NCI-H128 (cell line): ENCODE measurements around the gene MAPKAP1.

Source experiments
- DNase-seq: peaks from one replicate; lab custom pipeline; 2025; ENCODE audit not compliant: unreplicated experiment; lab: John Stamatoyannopoulos, UW

MAPKAP1 gene

DNA sequence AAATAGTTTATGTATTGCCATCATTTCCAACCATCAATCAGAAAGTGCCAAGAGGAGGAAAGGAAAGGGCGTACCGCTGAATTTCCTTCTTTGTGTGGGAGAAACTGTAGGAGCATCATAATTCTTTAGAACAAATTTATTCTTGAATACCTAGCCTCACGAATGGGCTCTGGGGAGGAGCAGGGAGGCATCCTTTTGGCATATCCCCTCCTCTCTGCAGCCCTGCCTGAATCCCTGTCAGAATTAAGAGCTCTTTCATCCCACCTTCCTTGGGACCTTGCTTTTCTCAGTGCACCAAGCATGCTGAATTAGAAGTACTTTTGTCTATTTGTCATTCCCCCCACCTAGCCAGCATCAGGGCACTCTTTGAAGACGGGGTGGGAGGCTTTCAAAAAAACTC lies 189.4 kb downstream of the MAPKAP1 start:
- no peak for DNase-seq

DNA sequence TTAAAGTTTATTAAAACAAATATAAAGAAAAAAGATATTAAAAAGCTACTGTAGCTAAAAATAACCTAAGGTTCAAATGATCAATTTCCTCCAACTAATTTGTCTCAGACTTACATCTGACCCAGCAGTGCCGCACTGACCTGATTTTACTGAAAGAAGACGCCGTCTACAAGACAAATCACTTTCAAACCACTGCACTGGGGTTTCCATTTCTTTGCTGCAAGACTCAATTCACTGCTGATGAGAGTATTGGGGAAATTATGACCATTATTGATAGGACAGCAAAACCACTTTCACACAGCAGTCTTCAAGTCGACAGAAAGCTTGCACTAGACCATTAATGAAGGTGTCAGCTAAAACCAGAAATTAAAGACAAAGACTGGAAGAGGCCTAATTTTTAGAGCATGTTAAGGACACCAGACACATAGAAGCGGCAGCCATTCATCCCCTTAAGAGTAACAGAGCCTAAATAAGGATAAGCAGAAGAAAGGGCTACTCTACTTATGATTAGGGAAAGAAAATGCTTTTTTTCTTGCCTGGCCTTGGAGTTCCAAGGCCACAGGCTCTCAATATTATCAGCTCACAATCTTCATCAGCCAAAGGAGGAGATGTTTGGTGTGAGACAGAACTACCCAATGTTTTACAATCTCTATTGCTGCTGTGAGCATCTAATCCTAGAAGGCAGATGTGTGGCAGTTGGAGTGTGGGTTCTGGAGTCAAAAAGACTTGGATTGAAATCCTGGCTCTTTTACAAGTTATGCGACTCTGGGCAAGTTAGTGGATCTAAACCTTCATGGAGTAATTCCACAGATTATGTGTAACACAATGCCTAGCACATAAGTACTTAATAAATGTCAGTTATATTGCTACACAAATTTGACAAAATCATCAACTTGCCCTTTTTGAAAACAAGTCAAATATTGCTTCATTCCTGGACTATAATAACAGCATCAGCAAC lies 190.7 kb downstream of the MAPKAP1 start:
- no peak for DNase-seq

DNA sequence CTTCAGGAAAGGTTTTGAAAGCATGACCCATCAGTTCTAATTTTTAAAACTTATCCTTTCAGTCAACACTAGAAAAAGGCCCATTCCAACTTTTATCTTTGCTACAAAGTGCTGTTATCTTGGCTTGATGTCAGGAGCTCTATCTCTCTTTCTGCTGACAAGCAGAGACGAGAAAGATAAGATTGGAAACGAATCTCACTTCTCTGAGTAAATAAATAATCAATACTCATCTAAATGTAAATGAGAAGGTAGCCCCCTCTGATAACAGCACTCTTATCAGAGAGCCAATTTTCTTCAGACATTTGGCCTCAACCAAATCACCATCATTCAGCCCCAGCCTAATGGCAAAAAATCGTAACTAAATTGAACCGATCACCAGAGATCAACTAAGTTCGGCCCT lies 191.7 kb downstream of the MAPKAP1 start:
- DNase-seq = no peak

DNA sequence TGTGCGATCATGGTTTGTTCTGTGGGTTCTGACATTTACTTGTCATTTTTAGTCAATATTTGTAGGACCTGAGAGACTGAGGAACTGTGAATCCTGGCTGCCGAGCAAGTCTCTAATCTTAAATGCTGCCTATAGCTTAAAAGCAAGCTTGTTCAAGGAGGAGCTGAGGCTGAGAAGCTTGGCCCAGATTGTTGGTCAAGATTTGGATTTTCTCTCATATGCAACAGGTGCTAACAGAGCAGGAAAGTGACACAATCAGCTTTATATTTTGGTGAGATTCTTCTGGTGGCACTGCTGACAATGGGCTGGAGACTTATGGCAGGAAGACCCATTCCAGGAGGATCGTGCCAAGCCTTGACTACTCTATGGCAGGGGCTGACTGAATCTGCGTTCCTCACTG lies 192.5 kb downstream of the MAPKAP1 start:
- no peak for DNase-seq

DNA sequence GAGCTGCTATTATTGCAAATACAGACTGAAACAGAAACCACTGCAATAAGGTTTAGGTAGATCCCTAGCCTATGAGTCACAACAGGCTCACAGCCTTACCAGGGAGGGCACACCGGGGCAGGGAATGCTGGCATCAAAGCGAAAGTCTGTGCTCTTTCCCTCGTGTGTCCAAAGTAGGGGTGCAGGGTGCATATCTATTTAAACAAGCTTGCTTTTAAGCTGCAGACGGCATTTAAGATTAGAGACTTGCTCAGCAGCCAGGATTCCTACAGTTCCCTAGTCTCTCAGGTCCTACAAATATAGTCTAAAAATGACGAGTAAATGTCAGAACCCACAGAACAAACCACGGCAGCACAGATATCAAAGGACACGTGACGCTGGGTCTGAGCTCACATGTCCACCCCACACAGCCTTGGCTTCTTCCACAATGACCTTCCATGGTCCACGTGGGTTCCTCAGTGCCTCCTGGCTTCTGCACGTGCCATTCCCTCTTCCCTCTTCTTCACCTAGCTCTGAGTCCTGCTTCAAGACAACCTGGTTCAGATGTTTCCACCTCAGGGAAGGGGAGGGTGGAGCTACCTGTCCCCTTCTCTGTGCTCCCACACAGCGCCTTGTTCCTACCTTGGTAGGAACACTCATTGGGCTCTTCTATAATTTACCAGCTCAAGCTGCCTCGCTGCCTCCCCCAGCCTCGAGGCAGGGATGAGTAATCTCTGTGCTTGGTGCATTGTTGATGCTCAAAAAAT lies 193.2 kb downstream of the MAPKAP1 start:
- DNase-seq = no peak

DNA sequence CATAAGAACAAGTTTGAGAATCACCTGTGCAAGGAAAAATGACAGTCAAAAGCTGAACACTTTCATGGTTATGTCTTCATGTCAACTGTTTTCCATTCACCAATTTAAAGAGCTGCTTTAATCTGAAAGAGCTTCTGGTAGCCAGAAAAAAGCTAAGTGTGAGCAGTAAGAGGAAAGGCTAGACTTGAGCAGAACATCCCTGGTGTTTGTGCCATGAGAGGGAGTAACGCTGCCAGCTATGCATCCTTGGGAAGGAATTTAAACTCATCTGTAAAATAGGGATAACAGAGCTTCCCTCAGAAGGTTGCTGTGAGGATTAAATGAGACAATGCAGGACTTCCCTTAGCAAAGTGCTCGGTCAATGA lies 193.7 kb downstream of the MAPKAP1 start:
- no peak for DNase-seq

DNA sequence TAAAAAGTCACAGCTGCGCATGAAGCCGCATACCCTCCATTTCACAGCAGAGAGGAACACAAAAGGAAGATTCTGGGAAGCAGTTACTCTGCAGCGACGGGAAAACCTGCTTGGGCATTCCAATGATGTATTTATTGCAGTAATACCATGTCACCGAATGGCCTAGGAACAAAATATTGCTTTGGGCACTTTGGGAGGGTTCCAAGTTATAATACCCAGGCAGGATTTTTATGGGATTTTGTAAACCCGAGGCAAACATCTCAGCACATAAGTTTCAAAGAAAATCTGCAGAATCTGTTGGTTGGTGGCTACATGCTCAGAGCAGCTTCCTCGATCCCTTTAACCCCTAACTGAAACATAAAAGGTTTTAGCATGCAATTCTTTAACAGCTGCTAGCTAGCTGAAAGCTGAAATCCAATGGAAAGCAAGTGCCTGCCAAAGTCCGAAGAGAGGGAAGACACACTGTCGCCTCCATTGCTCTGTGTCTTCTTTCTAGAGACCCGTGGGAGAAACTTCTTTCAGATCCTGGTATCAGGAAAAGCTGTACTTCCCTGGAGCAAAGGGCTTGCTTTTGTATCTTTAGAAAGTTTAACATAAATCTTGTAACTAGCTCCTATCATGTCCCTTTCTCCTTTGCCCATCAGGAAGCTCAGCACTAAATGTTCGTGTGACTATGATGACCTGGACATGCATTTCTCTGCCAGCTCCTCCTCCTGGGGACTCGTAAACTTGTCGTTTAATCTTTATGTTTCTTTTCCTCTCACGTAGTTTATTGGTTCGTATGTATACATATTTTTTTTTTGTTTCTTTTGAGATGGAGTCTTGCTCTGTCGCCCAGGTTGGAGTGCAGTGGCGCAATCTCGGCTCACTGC lies 195.0 kb downstream of the MAPKAP1 start:
- DNase-seq = no peak

GRCh38 chr9:125510980-125511379 lies 196.0 kb downstream of the MAPKAP1 start:
- no peak for DNase-seq

- no peak for DNase-seq
These were observed 197.5 kb downstream of the MAPKAP1 start for GRCh38 chr9:125509476-125509875.

GRCh38 chr9:125508249-125508648 lies 198.8 kb downstream of the MAPKAP1 start:
- DNase-seq = no peak

DNA sequence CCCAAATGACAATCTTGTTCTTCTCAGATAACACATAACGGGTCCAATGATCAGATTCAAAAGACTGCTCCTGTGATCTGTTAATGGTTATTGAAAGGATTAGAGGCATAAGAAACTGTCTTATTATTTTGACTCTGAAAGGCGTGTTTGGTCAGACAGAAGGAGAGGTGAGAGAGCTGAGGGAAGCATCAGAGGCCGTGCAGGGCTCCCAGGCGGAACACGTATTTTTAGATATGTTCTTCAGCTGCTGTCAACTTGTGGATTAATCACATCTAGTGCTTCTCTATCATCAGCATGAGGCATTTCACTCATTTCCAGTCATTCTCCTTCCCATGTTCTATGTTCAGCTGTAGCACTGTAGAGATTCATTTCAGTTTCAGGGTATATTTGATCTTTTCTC lies 199.8 kb downstream of the MAPKAP1 start:
- no peak for DNase-seq

DNA sequence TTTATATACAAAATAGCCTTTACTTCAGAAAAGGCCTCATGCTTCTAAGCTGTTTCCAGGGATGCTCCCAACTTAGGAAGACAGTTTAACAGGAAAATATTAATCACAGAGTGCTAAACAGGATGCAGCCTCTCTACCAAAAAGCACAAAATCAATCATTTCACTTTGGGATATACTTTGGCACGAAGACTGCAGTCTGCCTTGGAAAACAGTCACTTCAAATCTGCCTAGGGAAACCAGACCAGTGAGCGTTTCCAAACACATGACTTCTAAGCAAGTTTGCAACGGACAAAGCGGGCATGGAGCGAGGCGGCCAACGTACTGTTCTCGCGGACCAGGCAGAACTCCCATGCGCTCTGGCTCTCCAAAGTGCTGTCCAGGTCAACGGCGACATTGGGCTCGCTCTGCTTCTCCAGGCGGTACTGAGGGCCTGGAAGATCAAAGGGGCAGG lies 201.0 kb downstream of the MAPKAP1 start:
- no peak for DNase-seq

DNA sequence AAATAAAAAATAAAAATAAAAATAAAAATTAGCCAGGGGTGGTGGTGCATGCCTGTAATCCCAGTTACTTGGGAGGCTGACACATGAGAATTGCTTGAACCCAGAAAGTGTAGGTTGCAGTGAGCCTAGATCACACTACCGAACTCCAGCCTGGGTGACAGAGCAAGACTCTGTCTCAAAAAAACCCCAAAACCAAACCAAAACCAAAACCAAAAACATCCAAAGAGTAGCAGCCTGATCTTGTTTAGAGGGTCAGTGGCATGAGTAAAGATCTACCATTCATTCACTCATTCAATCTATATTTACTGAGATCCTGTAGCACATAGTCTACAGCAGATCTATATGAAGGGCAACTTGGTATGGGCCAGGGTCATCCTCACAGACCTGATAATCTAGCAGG lies 202.4 kb downstream of the MAPKAP1 start:
- DNase-seq = no peak

GRCh38 chr9:125497906-125498305 lies 209.1 kb downstream of the MAPKAP1 start:
- no peak for DNase-seq

GRCh38 chr9:125497478-125497877 lies 209.5 kb downstream of the MAPKAP1 start:
- DNase-seq = no peak

GRCh38 chr9:125496313-125496834 lies 210.6 kb downstream of the MAPKAP1 start:
- DNase-seq = no peak

GRCh38 chr9:125495172-125496119 lies 211.6 kb downstream of the MAPKAP1 start:
- no peak for DNase-seq

DNA sequence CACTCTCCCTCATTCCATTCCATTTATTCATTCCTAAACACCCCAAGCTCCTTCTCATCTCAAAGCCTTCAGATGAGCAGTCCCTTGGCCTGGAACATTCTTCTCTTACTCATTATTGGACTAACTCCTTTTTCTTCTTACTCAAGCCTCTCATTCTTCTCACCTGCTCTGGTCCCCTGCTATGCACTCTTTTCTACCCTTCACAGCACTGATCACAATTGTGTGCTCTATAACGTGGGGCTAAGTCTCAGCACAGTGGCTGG lies 212.4 kb downstream of the MAPKAP1 start:
- DNase-seq = no peak

- no peak for DNase-seq
These were observed 212.9 kb downstream of the MAPKAP1 start for GRCh38 chr9:125493881-125494652.
